Chondrocyte (in vitro differentiated cells): ENCODE data around the gene KIR3DL1. TPM values are rescaled to one million over a fixed set of nuclear protein-coding genes. Genes with fewer than 3 reads are reported as not detected.

Source experiments
- DNase-seq: peaks from one replicate; pipeline ENCODE4 v3.0.0; 2021; ENCODE audit warnings: mixed read lengths, low spot score
- H3K27ac Mint-ChIP-seq: one replicate; pipeline ENCODE4 v1.8.0; 2021; ENCODE audit warnings: mild to moderate bottlenecking, moderate library complexity, mixed read lengths; ENCODE audit not compliant: unreplicated experiment
- H3K27me3 Mint-ChIP-seq: 2 replicates; pipeline ENCODE4 v1.8.0; 2021; ENCODE audit warnings: low read depth, mixed read lengths
- H3K36me3 Mint-ChIP-seq: 2 replicates; pipeline ENCODE4 v1.8.0; 2021; ENCODE audit warnings: low read depth, mixed read lengths
- H3K4me1 Mint-ChIP-seq: 2 replicates; pipeline ENCODE4 v1.8.0; 2021; ENCODE audit warnings: low read depth, mild to moderate bottlenecking, mixed read lengths
- H3K4me3 Mint-ChIP-seq: one replicate; pipeline ENCODE4 v1.8.0; 2021; ENCODE audit warnings: mild to moderate bottlenecking, moderate library complexity, mixed read lengths; ENCODE audit not compliant: unreplicated experiment
- H3K9me3 Mint-ChIP-seq: 2 replicates; pipeline ENCODE4 v1.8.0; 2021; ENCODE audit warnings: low read depth, mixed read lengths
- total RNA-seq: library from RNA; stranded (reverse); gene quantifications from 3 replicates; pipeline ENCODE4 v1.2.1, GENCODE V29; 2021
- TF ChIP-seq, protein P1 (sequence below): fragments of 200-600 bp; sonication (generic); IDR thresholded peaks from 2 replicates; pipeline ENCODE4 v1.5.0; 2021; ENCODE audit warnings: antibody characterized with exemption, mild to moderate bottlenecking, moderate library complexity

Gene KIR3DL1
- total RNA-seq, 1 donor from 2014 or later: not detected

GRCh38 chr19:54790711-54791110 is 25.6 kb upstream of the KIR3DL1 start:
- no peak overlapping the region for H3K4me3 Mint-ChIP-seq
- H3K9me3 Mint-ChIP-seq: peaks cover 57% of the 10 kb centered on the region
- no peaks in the 10 kb centered on the region for H3K36me3 Mint-ChIP-seq
- no peak overlapping the region for H3K27ac Mint-ChIP-seq
- DNase-seq: no peak
- no peaks in the 10 kb centered on the region for H3K4me1 Mint-ChIP-seq
- TF ChIP-seq, protein P1, sequence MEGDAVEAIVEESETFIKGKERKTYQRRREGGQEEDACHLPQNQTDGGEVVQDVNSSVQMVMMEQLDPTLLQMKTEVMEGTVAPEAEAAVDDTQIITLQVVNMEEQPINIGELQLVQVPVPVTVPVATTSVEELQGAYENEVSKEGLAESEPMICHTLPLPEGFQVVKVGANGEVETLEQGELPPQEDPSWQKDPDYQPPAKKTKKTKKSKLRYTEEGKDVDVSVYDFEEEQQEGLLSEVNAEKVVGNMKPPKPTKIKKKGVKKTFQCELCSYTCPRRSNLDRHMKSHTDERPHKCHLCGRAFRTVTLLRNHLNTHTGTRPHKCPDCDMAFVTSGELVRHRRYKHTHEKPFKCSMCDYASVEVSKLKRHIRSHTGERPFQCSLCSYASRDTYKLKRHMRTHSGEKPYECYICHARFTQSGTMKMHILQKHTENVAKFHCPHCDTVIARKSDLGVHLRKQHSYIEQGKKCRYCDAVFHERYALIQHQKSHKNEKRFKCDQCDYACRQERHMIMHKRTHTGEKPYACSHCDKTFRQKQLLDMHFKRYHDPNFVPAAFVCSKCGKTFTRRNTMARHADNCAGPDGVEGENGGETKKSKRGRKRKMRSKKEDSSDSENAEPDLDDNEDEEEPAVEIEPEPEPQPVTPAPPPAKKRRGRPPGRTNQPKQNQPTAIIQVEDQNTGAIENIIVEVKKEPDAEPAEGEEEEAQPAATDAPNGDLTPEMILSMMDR: no peak
- no peaks in the 10 kb centered on the region for H3K27me3 Mint-ChIP-seq

- TF ChIP-seq, protein P1: no peak
- no peaks in the 10 kb centered on the region for H3K4me1 Mint-ChIP-seq
- no peak for DNase-seq
- no peak overlapping the region for H3K4me3 Mint-ChIP-seq
- no peak overlapping the region for H3K27ac Mint-ChIP-seq
- H3K36me3 Mint-ChIP-seq: no peaks in the 10 kb centered on the region
- H3K9me3 Mint-ChIP-seq: peaks cover 59% of the 10 kb centered on the region
- no peaks in the 10 kb centered on the region for H3K27me3 Mint-ChIP-seq
Measured at GRCh38 chr19:54791476-54791875, 24.8 kb upstream of the KIR3DL1 start.

DNA sequence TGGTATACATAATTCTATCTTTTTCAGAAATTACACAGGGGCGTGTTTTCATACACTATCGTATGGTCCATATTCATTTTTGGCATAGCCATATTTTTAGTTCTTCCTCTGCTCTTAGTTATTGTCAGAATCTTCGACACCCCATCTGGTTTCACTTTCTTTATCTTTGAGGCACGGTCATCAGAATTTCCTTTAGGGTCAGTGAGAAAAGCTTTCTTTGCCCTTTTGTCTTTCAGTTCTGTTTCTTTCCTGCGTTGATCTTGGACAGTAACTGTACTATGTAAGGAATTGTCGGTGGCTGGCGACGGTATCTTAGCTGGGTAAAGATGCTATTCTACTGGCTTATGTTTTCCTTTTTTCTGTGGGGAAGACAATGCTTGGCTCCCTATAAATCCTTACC is 23.5 kb upstream of the KIR3DL1 start:
- Mint-ChIP-seq H3K4me3 (no peak overlapping the region), H3K27ac (no peak overlapping the region), H3K9me3 (peaks cover 59% of the 10 kb centered on the region), H3K36me3 (no peaks in the 10 kb centered on the region), H3K4me1 (no peaks in the 10 kb centered on the region), H3K27me3 (no peaks in the 10 kb centered on the region)
- TF ChIP-seq, protein P1: no peak
- DNase-seq: no peak

DNA sequence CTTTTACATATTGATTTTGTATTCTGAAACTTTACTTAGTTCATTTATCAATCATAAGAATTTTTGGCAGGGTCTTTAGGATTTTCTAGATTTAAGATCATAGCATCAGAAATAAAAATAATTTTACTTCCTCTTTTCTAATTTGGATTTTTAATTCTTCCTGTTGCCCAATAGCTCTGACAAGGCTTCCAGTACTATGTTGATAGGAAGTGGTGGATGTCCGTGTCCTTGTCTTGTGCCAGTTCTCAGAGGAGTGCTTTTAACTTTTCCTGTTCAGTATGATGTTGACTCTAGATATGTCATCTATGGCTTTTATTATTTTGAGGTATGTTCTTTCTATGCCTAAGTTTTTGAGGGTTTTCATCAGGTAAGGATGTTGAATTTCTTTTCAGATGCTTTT is 20.5 kb upstream of the KIR3DL1 start:
- peaks cover 54% of the 10 kb centered on the region for H3K9me3 Mint-ChIP-seq
- TF ChIP-seq, protein P1: no peak
- H3K27me3 Mint-ChIP-seq: no peaks in the 10 kb centered on the region
- no peak overlapping the region for H3K27ac Mint-ChIP-seq
- H3K36me3 Mint-ChIP-seq: no peaks in the 10 kb centered on the region
- DNase-seq: no peak
- no peaks in the 10 kb centered on the region for H3K4me1 Mint-ChIP-seq
- H3K4me3 Mint-ChIP-seq: no peak overlapping the region

DNA sequence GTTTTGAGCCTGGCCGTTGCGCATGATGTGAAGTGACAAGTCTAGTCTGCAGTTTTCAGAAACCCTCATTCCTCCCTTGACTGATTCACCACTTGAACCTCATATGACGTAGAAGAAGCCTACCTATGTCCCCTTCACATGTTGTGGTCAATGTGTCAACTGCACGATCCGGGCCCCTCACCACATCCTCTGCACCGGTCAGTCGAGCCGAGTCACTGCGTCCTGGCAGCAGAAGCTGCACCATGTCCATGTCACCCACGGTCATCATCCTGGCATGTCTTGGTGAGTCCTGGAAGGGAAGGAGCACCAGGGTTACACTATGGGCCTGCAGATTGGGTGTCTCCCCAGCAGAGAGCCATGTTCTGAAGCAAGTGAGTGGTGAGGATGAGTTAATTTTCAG is 12.9 kb upstream of the KIR3DL1 start, which contains the start of gene KIR2DL4:
Gene KIR2DL4 (plus strand): TSS at position 201 of the 400 bp plus-strand sequence. CDS start 42 bp downstream, at position 243.
- peaks cover 51% of the 10 kb centered on the region for H3K9me3 Mint-ChIP-seq

More for the DNA sequence above, 12.9 kb upstream of the KIR3DL1 start, which contains the start of gene KIR2DL4:
- DNase-seq: no peak
- H3K27ac Mint-ChIP-seq: no peak within 1 kb of the TSS
- H3K27me3 Mint-ChIP-seq: no peaks in the 10 kb centered on the region
- TF ChIP-seq, protein P1: no peak
- no peaks in the 10 kb centered on the region for H3K4me1 Mint-ChIP-seq
- no peaks in the 10 kb centered on the region for H3K36me3 Mint-ChIP-seq
- H3K4me3 Mint-ChIP-seq: no peak within 1 kb of the TSS
